NCI-H526 (cell line): ENCODE data around the gene C16orf86.

Experiments
- DNase-seq, 2 experiments: peaks; one replicate each; lab custom pipeline; 2025; lab: John Stamatoyannopoulos, UW

Gene C16orf86

GRCh38 chr16:67666559-67667452 is at the start of gene C16orf86, which contains the start of gene ENKD1:
C16orf86 (plus strand) TSS chr16:67666814; CDS start chr16:67666971, 157 bp downstream.
ENKD1 (minus strand) TSS chr16:67666750; CDS start chr16:67666442, 308 bp downstream.
- peak; percentile 39 to 84 for DNase-seq

GRCh38 chr16:67628216-67628615 is 38.4 kb upstream of the C16orf86 start:
- DNase-seq = no peak

GRCh38 chr16:67632415-67633172 is 34.0 kb upstream of the C16orf86 start:
- no peak for DNase-seq

- DNase-seq = no peak
Observed at GRCh38 chr16:67636713-67637112, 29.9 kb upstream of the C16orf86 start.

GRCh38 chr16:67637625-67638024 is 29.0 kb upstream of the C16orf86 start:
- DNase-seq = no peak

GRCh38 chr16:67641779-67642708 is 24.6 kb upstream of the C16orf86 start:
- no peak for DNase-seq

GRCh38 chr16:67644038-67644437 is 22.6 kb upstream of the C16orf86 start:
- no peak for DNase-seq

GRCh38 chr16:67645397-67646121 is 21.1 kb upstream of the C16orf86 start:
- no peak for DNase-seq

GRCh38 chr16:67647111-67647651 is 19.4 kb upstream of the C16orf86 start:
- DNase-seq = no peak

GRCh38 chr16:67647681-67648080 is 18.9 kb upstream of the C16orf86 start:
- DNase-seq = no peak

GRCh38 chr16:67648088-67648763 is 18.4 kb upstream of the C16orf86 start:
- no peak for DNase-seq

- DNase-seq = no peak
Observed at GRCh38 chr16:67648764-67649407, 17.7 kb upstream of the C16orf86 start.

- DNase-seq = no peak
Observed at GRCh38 chr16:67649494-67649931, 17.1 kb upstream of the C16orf86 start.

GRCh38 chr16:67650023-67650422 is 16.6 kb upstream of the C16orf86 start:
- no peak for DNase-seq

GRCh38 chr16:67651039-67651438 is 15.6 kb upstream of the C16orf86 start:
- no peak for DNase-seq

- no peak for DNase-seq
Observed at GRCh38 chr16:67651847-67652246, 14.8 kb upstream of the C16orf86 start.

GRCh38 chr16:67652578-67653127 is 14.0 kb upstream of the C16orf86 start:
- DNase-seq = peak in 1 of 2 experiments; percentile 61

GRCh38 chr16:67653128-67653788 is 13.4 kb upstream of the C16orf86 start:
- peak in 1 of 2 experiments; percentile 33 for DNase-seq
